ENCODE measurements around the gene PSORS1C1.

The PSORS1C1 gene

DNA sequence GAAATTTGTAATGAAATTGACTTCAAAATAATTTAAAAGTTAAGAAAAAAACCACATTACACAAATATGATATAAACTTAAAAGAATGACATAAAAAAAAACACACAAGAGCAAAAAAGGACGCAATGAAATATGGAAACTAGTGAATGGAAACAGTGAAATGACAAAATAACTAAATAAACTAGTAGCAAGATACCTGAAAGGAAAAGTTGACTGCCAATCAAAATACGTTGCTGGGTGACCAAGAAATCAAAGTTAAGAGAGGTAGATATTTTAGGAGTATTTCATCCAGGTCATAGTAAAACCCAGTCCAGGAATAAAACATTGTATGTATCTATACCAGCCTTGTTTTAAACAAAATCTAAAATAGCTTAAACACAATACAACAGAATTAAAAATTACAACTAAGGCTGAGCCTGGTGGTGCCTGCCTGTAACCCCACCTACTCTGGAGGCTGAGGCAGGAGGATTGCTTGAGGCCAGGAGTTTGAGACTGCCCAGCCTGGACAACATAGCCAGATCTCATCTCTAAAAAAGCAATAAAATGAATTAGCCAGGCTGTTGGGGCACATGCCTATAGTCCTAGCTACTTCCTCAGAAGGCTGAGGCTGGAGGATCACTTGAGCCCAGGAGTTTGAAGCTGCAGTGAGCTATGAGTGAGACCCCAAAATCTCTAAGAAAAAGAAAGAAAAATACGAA lies 24.2 kb upstream of the PSORS1C1 start:
- no peak overlapping the region for H3K27ac ChIP-seq
- TF ChIP-seq ZFX (IDR thresholded peaks at IDR 0.05; ENCODE audit: borderline replicate concordance): no peak
- TF ChIP-seq, protein P1, sequence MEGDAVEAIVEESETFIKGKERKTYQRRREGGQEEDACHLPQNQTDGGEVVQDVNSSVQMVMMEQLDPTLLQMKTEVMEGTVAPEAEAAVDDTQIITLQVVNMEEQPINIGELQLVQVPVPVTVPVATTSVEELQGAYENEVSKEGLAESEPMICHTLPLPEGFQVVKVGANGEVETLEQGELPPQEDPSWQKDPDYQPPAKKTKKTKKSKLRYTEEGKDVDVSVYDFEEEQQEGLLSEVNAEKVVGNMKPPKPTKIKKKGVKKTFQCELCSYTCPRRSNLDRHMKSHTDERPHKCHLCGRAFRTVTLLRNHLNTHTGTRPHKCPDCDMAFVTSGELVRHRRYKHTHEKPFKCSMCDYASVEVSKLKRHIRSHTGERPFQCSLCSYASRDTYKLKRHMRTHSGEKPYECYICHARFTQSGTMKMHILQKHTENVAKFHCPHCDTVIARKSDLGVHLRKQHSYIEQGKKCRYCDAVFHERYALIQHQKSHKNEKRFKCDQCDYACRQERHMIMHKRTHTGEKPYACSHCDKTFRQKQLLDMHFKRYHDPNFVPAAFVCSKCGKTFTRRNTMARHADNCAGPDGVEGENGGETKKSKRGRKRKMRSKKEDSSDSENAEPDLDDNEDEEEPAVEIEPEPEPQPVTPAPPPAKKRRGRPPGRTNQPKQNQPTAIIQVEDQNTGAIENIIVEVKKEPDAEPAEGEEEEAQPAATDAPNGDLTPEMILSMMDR (IDR thresholded peaks at IDR 0.05): no peak

DNA sequence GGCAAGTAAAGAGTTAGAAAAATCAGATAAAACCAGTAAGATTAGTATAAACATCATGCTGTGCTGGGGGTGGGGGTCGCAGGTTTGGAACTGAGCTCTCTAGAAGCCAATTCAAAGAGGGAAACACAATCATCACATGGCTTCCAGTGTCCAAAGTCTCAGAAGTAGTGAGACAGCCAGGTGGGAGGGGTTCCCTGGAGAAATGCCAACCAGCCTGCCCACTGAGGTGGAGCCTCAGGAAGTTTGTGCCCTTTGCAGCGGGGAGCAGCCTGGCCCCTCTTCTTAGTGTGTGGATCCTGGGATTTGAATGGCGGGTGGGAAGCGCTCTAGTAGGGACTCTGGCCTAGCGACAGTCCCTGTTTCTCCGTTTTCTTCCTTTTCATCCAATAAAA lies 23.6 kb upstream of the PSORS1C1 start:
- TF ChIP-seq, protein P1 (IDR thresholded peaks at IDR 0.05): no peak
- no peak for TF ChIP-seq ZFX (IDR thresholded peaks at IDR 0.05; ENCODE audit: borderline replicate concordance)
- no peak overlapping the region for H3K27ac ChIP-seq

DNA sequence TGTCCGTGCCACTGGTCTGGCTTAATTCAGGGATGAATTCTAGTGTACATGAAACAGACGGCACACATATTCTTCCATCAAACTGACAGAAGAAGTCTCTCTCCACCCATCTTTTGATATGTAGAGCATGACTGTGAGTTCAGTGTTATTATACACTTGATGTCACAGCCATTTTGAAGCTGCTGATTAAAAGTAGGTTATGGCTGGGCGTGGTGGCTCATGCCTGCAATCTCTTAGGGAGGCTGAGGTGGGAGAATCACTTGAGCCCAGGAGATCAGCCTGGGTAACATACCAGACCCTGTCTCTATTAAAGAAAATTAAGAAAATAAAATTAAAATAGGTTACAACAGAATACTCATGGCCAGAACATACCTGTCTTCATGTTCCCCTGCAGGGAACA lies 22.9 kb upstream of the PSORS1C1 start:
- no peak for TF ChIP-seq ZFX (IDR thresholded peaks at IDR 0.05; ENCODE audit: borderline replicate concordance)
- TF ChIP-seq, protein P1 (IDR thresholded peaks at IDR 0.05): no peak
- H3K27ac ChIP-seq: no peak overlapping the region

DNA sequence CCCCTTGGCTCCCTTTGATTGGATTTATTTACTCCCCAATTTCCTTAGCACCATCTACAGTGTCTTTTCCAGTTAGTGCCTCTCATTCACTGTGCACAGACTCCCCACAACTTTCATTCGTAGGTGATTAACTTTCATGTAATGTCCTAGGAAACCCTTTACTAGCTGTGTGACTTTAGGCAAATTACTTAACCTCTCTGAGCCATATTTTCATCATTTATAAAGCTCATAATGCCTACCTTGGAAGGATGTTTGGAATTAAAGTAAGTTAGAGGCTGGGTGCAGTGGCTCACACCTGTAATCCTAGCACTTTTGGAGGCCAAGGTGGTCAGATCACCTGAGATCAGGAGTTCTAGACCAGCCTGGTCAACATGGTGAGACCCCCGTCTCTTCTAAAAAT lies 22.4 kb upstream of the PSORS1C1 start:
- H3K27ac ChIP-seq: no peak overlapping the region
- TF ChIP-seq, protein P1 (IDR thresholded peaks at IDR 0.05): no peak
- TF ChIP-seq ZFX (IDR thresholded peaks at IDR 0.05; ENCODE audit: borderline replicate concordance): no peak

DNA sequence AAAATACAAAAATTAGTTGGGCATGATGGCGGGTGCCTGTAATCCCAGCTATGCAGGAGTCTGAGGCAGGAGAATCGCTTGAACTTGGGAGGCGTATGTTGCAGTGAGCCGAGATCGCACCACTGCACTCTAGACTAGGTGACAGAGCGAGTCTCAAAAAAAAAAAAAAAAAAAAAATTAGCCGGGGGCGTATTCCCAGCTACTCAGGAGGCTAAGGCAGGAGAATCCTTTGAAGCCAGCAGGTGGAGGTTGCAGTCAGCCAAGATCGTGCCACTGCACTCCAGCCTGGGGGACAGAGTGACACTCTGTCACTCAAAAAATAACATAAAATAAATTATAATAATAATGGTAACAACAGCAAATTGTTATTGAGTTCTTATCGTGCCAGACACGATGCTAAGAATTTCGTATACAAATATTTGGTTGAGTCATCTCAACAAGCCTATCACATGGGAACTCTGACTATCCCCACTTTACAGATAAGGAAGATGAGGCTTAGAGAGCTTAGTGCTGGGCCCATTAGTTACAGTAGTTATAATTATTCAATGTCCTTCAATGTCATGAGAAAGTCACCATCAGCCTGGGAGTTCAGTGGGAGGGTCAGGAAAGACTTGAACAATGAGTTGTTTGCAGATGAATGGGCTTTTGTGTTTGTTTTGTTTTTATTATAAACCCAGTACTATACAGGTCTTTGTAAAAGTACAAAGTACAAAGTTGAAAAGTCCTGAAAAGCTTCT lies 21.7 kb upstream of the PSORS1C1 start:
- no peak overlapping the region for H3K27ac ChIP-seq
- TF ChIP-seq, protein P1 (IDR thresholded peaks at IDR 0.05): no peak
- TF ChIP-seq ZFX (IDR thresholded peaks at IDR 0.05; ENCODE audit: borderline replicate concordance): no peak

DNA sequence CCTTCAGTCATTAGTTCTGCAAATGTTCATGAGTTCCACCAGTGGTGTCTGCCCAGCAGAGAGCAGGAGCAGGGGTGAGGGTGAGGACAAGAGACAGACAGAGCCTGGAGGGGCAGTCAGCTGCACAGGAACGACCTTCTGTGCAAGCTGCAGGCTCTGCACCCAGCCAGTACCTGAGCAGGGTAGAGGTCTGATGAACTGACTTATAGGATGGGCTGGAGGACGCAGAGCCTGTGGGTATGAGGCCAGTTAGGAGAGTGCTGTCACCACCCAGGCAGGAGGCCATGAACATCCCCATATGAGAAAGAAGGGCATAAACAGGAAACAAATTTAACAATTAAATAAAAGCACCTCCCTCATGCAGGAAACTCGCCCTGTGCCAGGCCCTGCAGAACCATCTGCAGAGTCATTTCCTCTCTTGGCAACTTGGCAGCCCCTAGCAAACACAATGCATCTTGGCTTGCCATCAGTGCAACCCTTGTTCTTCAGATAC lies 20.2 kb upstream of the PSORS1C1 start:
- TF ChIP-seq ZFX (IDR thresholded peaks at IDR 0.05; ENCODE audit: borderline replicate concordance): no peak
- TF ChIP-seq, protein P1 (IDR thresholded peaks at IDR 0.05): no peak
- no peak overlapping the region for H3K27ac ChIP-seq

DNA sequence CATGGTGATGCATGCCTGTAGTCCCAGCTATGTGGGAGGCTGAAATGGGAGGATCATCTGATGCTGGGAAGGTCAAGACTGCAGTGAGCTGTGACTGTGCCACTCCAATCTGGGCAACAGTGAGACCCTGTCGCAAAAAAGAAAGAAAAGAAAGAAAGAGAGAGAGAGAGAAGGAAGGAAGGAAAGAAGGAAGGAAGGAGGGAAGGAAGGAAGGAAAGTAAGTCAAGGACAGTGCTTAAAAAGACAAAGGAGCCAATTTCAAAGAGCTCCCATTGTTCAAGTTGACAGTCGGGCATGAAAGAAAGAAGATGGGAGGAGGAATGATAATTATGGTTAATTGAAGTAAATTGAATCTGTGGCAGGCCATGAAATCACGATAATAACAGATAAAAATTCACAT lies 18.4 kb upstream of the PSORS1C1 start:
- no peak overlapping the region for H3K27ac ChIP-seq
- TF ChIP-seq ZFX (IDR thresholded peaks at IDR 0.05; ENCODE audit: borderline replicate concordance): no peak
- TF ChIP-seq, protein P1 (IDR thresholded peaks at IDR 0.05): no peak

Measured in 22Rv1 (cell line).